GM21367 (cell line): ENCODE measurements around the gene CLEC7A.

Source experiments
- ATAC-seq: cut with Tn5 transposase; IDR thresholded peaks from one replicate; pipeline ENCODE4 v1.9.1; 2021; ENCODE audit not compliant: unreplicated experiment

CLEC7A gene

GRCh38 chr12:10097521-10097920 is 32.5 kb downstream of the CLEC7A start:
- ATAC-seq = no peak

- ATAC-seq = no peak
Measured at GRCh38 chr12:10095971-10096370, 34.0 kb downstream of the CLEC7A start.

DNA sequence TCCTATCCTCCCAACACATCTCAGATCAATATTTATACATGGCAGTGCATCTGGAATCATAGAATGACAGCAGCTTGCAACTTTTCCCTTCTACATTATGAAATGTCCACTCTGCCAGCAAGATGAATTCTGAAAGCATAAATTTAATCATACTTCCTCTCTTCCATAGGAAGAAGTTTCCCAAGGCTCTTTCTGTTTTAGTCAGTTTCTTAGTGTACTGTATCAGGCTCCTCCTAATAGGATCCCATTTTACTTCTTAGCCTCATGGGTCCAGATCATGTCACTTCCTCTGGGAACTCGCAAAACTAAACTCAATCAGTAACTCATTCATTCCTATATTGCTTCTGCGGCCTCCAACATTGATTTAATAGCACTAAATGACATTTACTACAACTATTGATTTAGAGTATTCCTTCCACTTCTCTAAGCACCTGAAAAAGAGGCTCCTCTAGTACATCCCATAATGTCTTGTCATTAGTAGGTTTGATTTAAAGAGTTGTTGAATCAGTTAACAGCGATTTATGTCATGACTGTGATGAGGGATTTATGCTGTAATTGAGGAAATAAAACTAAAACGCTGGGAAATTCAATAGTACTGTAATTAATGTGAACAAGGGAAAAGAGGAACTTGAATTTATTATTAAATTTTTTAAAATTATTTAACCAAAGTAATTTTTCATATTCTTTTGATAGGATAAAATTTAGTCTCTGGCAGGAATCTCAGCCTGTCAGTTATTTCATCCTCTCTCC is 35.2 kb downstream of the CLEC7A start:
- ATAC-seq = no peak

GRCh38 chr12:10088955-10089900 is 40.8 kb downstream of the CLEC7A start:
- no peak for ATAC-seq

DNA sequence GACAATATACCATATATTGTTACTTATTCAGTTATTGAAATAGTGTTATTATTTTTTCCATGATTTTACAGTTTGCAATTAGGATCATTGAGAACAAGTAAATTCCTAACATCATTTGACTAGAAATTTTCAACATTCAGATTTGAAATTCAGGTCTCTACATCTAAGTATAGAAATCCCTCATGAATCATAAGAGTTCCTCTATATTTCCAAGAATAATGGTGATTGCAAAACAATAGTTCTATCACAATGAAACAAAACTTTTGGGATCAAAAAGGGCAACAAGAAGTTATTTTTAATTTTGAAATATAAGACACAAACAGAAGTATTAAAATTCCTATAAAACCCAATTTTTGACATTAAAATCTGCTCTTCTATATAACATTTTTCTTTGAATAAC is 42.0 kb downstream of the CLEC7A start:
- ATAC-seq = no peak

DNA sequence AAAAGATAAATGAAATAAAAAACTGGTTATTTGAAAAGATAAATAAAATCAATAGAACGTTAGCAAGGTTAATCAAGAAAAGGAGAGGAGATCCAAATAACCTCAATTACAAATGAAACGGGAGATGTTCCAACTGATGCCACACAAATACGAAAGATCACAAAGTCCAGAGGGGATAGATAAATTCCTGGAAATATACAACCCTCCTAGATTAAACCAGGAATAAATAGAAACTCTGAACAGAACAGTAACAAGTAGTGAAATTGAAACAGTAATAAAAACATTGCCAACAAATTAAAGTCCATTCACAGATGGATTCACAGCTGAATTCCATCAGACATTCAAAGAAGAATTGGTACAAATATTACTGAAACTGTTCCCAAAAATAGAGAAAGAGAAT is 43.6 kb downstream of the CLEC7A start:
- no peak for ATAC-seq

GRCh38 chr12:10084733-10085132 is 45.3 kb downstream of the CLEC7A start:
- no peak for ATAC-seq

GRCh38 chr12:10082117-10082874 is 47.7 kb downstream of the CLEC7A start:
- ATAC-seq = no peak

DNA sequence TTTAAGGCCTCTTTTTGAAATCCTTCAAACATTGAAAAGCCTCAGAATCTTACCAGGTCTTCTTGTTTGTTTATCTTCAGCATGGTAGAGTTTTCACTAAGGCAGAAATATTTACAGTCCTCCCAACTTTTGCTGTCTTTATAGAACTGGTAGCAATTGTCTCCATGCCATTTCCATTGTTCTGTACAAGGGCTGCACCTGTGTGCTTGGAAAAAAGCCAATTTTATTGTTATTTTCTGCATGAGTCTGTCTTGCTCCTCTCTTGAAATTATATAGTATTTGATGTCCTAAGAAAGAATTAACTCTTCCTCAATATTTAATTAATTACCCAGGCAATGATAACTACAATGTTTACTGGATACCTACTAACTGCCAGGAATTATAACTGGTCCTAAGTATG is 54.5 kb downstream of the CLEC7A start:
- ATAC-seq = no peak

- no peak for ATAC-seq
Measured at GRCh38 chr12:10073261-10073660, 56.7 kb downstream of the CLEC7A start.

- ATAC-seq = no peak
Measured at GRCh38 chr12:10072131-10072530, 57.9 kb downstream of the CLEC7A start.

DNA sequence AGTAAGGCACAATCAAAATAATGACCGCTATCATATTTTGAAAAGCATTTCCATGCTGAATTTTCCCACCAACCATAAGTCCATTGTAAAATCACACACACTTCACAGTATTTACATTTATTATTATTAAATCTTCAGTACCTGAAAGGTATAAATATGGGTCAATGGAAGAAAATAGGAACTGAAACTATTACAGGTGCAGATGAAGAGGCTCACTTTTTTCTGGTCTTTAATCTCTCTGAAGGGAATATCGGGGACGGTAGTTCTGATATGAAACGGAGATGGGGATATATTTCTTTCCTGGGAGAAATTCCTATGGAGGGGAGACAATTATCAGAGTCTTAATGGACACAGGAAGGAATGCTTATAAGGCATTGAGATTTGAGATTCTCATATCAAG is 59.6 kb downstream of the CLEC7A start:
- ATAC-seq = no peak

DNA sequence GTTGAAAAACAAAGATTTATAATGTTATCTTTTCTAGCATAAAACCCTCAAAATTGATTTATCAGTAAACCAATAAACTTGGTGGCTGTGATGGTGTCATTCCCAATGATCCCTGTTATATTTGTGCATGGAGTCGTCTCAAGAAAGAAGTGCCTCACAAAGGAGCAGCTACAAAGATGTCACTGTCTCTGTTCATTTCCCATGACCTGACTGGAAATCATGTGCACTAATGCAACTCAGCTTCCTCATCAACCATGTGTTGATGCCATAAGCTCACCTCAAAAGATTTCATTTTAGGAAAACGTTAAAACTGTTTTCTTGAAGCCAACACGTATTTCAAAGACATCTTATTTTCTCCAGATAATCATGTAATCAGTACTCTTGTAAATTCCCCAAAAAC is 60.0 kb downstream of the CLEC7A start:
- ATAC-seq = no peak

- no peak for ATAC-seq
Measured at GRCh38 chr12:10069099-10069498, 60.9 kb downstream of the CLEC7A start.

DNA sequence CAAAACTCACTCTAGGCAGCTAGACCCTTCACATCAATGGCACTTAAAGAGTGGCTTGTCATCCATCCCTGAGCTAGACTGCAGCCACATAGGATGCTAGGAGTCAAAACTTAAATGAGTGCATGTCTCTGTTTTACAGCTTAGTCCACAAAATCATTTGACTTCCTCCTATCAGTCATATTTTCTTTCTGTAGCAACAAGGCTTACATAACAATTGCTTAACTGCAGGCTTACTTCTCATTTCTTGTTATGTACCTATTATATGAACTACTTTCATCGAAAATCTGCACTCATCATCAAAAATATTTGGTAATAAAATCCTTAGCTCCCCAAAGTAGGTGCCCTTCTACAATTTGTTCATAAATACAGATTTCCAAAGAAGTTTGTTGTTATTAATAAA is 61.4 kb downstream of the CLEC7A start:
- no peak for ATAC-seq

DNA sequence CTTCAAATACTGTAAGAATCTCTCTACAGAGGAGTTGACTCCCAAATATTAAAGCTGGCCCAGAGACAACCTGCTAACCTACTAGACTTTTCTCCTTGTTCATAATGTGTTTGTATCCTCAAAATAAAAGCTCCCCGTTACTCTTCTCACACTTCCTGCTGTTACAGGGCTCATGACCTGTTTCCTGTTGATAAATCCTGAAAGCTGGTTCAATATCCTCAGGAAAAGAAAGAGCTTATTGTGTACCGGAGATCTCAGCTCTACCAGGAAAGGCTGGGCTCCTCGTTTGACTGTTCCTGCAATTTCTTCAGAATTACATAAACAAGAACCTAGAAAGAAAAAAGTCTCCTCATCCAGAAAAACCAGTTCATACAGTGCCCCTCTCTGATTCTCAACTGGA is 62.1 kb downstream of the CLEC7A start:
- no peak for ATAC-seq

DNA sequence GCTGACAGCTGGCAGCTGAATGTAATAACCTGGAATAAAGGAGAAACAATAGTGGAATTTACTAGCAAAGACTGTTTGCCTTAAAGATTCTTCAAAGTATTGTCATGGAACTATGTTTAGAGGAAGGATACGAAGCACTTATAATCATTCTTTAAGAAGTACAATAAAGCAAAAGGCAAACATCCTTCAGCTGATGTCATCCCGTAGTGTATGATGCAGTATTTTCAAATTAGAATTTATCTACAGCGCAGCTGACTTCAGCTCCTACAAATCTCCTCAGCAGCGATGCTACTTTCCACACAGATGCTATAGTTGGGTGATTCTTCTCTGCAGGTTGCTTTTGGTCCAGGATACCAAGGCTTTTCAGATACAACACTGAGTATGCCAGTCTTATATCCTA is 62.7 kb downstream of the CLEC7A start:
- no peak for ATAC-seq
